ENCODE measurements around the gene INPP4A. TPM values are rescaled to one million over a fixed set of nuclear protein-coding genes. Genes with fewer than 3 reads are reported as not detected.

Gene INPP4A
- total RNA-seq, 2 donors from 2014 or later, result 10.9 to 12.2 TPM

DNA sequence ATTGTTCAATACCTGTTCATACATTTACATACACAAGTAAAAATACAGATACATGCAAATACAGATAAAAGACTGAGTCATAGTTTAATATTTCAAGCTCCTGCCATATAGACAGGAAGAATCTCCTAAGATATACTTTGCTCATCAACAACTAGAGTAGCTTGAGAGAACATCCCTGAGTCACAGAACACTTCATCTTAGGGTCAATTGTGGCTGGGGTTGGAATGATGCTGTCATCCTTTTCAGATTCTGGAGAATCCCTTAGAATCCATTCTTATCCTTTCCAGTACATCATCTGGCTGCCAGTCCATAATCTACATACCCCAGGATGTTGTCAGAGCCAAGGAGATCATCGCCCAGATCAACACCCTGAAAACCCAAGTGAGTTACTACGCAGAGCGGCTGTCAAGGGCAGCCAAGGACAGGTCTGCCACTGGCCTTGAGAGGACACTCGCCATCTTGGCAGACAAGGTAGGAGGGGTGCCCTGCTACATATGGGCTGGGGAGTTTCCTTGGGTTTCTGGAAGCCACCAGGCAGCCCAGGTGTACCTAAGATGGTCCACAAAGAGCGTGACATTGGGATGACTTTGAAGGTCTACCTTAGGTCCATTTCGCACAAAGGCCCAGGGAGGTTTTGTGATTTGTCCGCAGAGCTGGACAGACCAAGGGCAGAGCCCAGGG lies 108.0 kb downstream of the INPP4A start:
- Histone ChIP-seq H3K27ac (no peak overlapping the region), H3K4me1 (no peaks in the 10 kb centered on the region), H3K27me3 (no peaks in the 10 kb centered on the region), H3K4me3 (no peak overlapping the region), H3K9me3 (no peaks in the 10 kb centered on the region), H3K36me3 (replicated peaks in 1 of 2; ENCODE audit: insufficient read depth in 1 of 2, low read depth in 2 of 2) (peaks cover 0 to 5% of the 10 kb centered on the region in 2 donors)
- TF ChIP-seq CTCF (IDR thresholded peaks at IDR 0.05) (no peak), POLR2A (IDR thresholded peaks at IDR 0.05) (no peak)
- DNase-seq (no peak), ATAC-seq (no peak)
- WGBS, 2 donors, result 92 to 96% methylated on average over 7 of the region's 7 CpGs
- intact Hi-C loops (cut with DNase I), result no loop called here

DNA sequence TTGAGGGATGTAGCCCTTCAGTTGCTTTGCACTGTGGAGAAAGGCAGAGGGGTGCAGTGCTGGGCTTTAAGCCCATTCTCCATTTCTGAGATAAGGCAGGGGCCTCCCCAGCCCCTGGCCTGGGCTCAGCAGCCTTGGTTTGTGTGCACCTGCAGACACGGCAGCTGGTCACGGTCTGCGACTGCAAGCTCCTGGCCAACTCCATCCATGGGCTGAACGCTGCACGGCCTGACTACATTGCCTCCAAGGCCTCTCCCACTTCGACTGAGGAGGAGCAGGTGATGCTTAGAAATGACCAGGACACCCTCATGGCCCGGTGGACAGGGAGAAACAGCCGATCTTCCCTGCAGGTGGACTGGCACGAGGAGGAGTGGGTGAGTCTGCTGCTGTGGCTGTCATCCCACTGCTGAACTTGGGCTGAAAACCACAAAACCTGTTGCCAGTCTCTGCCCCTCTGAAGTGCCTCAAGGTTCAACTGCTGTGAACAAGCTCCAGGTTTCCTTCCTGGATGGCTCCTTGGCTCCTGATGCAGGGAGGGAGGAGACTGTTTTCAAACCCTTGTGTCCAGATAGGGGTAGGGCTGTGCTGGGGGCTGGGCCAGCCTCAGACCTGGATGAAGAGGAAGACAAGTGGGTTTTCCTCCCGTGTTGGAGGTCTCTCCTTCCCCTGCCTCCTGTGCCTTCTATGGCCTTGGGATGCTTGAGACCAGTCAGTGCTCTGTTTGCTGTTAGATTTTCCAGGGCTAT lies 109.6 kb downstream of the INPP4A start:
- H3K36me3 ChIP-seq (replicated peaks in 1 of 2; ENCODE audit: insufficient read depth in 1 of 2, low read depth in 2 of 2), result peaks cover 0 to 5% of the 10 kb centered on the region in 2 donors
- ATAC-seq (no peak), DNase-seq (no peak)
- H3K4me3 ChIP-seq, result no peak overlapping the region
- H3K27ac ChIP-seq, result no peak overlapping the region
- WGBS, 2 donors, result 80 to 100% methylated on average over 3 to 10 of the region's 10 CpGs
- intact Hi-C loops (cut with DNase I), result no loop called here
- no peak for TF ChIP-seq POLR2A (IDR thresholded peaks at IDR 0.05)
- no peak for TF ChIP-seq CTCF (IDR thresholded peaks at IDR 0.05)
- no peaks in the 10 kb centered on the region for H3K27me3 ChIP-seq
- no peaks in the 10 kb centered on the region for H3K9me3 ChIP-seq
- no peaks in the 10 kb centered on the region for H3K4me1 ChIP-seq

DNA sequence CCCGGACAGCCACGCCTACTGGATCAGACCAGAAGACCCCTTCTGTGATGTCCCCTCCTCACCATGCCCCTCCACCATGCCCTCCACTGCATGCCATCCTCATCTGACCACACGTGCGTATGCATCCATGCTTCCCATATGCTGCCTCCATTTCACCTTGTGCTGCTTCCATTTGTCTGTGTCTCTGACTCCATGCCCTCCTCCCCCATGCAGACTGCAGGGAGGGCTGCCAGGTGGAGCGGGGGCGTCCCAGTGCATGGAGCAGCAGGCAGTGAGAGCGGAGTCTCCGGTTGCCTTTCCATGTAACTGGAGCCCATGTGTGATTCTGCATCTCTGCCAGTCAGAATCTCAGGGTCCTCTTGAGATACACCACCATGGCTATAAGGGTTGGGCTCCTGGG lies 111.0 kb downstream of the INPP4A start:
- Histone ChIP-seq H3K36me3 (replicated peaks in 1 of 2; ENCODE audit: insufficient read depth in 1 of 2, low read depth in 2 of 2) (peaks cover 0 to 5% of the 10 kb centered on the region in 2 donors), H3K4me3 (no peak overlapping the region), H3K9me3 (no peaks in the 10 kb centered on the region), H3K27ac (no peak overlapping the region), H3K4me1 (no peaks in the 10 kb centered on the region), H3K27me3 (no peaks in the 10 kb centered on the region)
- TF ChIP-seq POLR2A (IDR thresholded peaks at IDR 0.05), result no peak
- no peak for TF ChIP-seq CTCF (IDR thresholded peaks at IDR 0.05)
- 86 to 90% methylated on average over 8 of the region's 8 CpGs for WGBS, 2 donors
- no peak for ATAC-seq
- no peak for DNase-seq
- intact Hi-C loops (cut with DNase I), result no loop called here

DNA sequence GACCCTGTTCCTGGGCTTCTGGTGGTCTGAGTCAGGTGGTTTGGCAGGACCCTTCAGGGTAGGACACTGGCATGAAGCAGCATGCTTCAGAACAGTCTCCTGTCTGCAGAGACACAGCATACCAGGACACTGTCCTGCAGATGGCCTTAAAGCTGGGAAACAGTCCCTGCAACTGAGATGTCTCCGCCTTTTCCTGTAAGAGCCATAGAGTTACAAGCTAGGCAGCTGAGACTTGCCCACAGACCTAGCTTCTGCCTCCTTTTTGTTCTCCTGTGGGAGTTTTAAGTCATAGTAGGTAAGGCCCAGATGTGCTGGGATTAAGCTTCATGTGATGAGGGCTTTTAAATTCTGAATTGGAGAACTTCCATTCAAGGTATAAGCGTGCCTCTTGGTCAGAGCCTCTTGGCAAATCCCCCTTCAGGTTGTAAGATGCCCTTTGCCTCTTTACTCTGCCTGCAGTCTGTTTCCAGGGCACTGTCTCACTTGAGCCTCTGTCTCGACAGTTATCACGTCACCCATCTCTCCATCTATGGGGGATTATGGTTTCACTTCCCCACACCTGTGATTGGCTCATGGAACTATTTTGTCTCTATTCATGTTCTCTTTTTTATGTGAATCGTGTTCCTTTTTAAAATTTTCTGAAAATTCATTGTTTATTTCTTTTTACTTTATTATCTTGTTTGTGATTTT lies 111.8 kb downstream of the INPP4A start:
- TF ChIP-seq CTCF (IDR thresholded peaks at IDR 0.05) (no peak), POLR2A (IDR thresholded peaks at IDR 0.05) (no peak)
- intact Hi-C loops (cut with DNase I), result no loop called here
- WGBS, 2 donors, result 86 to 87% methylated on average over 5 of the region's 5 CpGs
- ATAC-seq (no peak), DNase-seq (no peak)
- Histone ChIP-seq H3K27me3 (no peaks in the 10 kb centered on the region), H3K4me1 (no peaks in the 10 kb centered on the region), H3K9me3 (no peaks in the 10 kb centered on the region), H3K4me3 (no peak overlapping the region), H3K27ac (no peak overlapping the region), H3K36me3 (replicated peaks in 1 of 2; ENCODE audit: insufficient read depth in 1 of 2, low read depth in 2 of 2) (peaks cover 0 to 5% of the 10 kb centered on the region in 2 donors)
